ENCODE data around the gene SSR3. TPM values are rescaled to one million over a fixed set of nuclear protein-coding genes. Genes with fewer than 3 reads are reported as not detected.
A peak's percentile ranks its signal among the peaks of the same experiment; 100 is the strongest.

The SSR3 gene
- total and polyA plus RNA-seq, 9 of the 15 experiments (the other 6 are each of a cell fraction or from before 2014, with no cell fraction given), result 104 to 464 (median 307) TPM

DNA sequence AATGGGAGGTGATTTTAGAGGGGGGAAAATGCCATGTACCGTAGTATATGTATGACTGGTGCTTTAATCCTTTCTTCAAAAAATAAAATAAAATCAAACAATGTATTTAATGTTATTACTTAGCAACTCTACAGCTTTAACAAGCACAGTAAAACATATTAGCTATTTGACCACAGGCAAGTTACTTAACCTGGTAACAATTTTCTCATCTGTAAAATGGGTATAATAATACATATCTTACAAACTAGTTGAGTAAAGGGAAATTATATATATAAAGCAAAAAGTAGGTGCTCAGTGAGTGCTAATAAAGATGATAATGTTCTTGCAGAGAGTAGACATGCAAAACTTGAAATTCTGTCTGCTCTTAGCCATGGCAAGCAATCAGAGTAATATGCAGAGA is 27.9 kb downstream of the SSR3 start:
- ATAC-seq (no peak), DNase-seq (ENCODE audit: extremely low read depth in 1 of 4, low spot score in 3 of 4) (no peak), FAIRE-seq (no peak)
- in situ Hi-C loops (cut with MboI) (loop anchor here (25.0 kb wide), 1 partner anchor 610 kb away; no protein-coding TSS in a partner anchor), intact Hi-C loops (cut with micrococcal nuclease) (no loop called here)
- no peak overlapping the region for H2AFZ ChIP-seq (ENCODE audit: low read depth, low read length)
- 0% methylated on average over 1 of the region's 1 CpG for WGBS (ENCODE audit: insufficient coverage, low coverage, missing lambda C conversion rate)
- no peaks in the 10 kb centered on the region for H3K36me3 ChIP-seq (ENCODE audit: control insufficient read depth, insufficient read depth, low read length)
- ChIA-PET POLR2A (interaction anchor here (0.7 to 0.8 kb wide), 2 partner anchors 89 to 148 kb away, joined by 3 read pairs; no protein-coding TSS in a partner anchor), CTCF (ENCODE audit: low intra/inter-chr PET ratio) (no interaction called here)
- no peaks in the 10 kb centered on the region for H4K20me1 ChIP-seq (replicated peaks; ENCODE audit: control insufficient read depth, insufficient read depth, low read length)
- H3K4me3 ChIP-seq, result no peak overlapping the region
- H3K9ac ChIP-seq (ENCODE audit: insufficient read depth in 1 of 2, low read depth in 2 of 2, low read length in 2 of 2), result no peak overlapping the region
- no TSS peak for BruUV-seq (replicated peaks)
- no peaks in the 10 kb centered on the region for H3K9me1 ChIP-seq (ENCODE audit: control insufficient read depth, insufficient read depth, low read length)
- no peaks in the 10 kb centered on the region for H3K79me2 ChIP-seq (ENCODE audit: control insufficient read depth, insufficient read depth, low read length)
- no peaks in the 10 kb centered on the region for H3K9me3 ChIP-seq (replicated peaks; ENCODE audit: control insufficient read depth, insufficient read depth, low read depth, low read length)
- no peak overlapping the region for H3K27ac ChIP-seq (ENCODE audit: extremely low read depth, low read depth, low read length)
- no peaks in the 10 kb centered on the region; a peak in 1 of 5 replicates for H3K4me1 ChIP-seq (replicated peaks in 1 of 2; ENCODE audit: control insufficient read depth in 2 of 2, insufficient read depth in 2 of 2, low read length in 2 of 2)
- no peak overlapping the region for H3K4me2 ChIP-seq (ENCODE audit: insufficient read depth, low read length)
- H3K27me3 ChIP-seq (ENCODE audit: control insufficient read depth in 2 of 2, insufficient read depth in 2 of 2, low read length in 2 of 2), result no peaks in the 10 kb centered on the region
- TF ChIP-seq ADNP (tag; IDR thresholded peaks at IDR 0.05) (0 out of 2 replicates have a peak, but pooled peaks have one; percentile 33), BCOR (IDR thresholded peaks at IDR 0.05) (peak; percentile 52; the same call in 1 of the 2 replicates), OTX1 (CRISPR knock-in tag; IDR thresholded peaks at IDR 0.05) (no peak), HDAC6 (IDR thresholded peaks at IDR 0.05; ENCODE audit: low read depth, low read length) (no peak), ZFPM2 (CRISPR knock-in tag; IDR thresholded peaks at IDR 0.05) (no peak), TARDBP (IDR thresholded peaks at IDR 0.05) (no peak), ZNF184 (CRISPR knock-in tag; IDR thresholded peaks at IDR 0.05) (no peak), ZNF133 (CRISPR knock-in tag; IDR thresholded peaks at IDR 0.05) (no peak), SAFB2 (IDR thresholded peaks at IDR 0.05; ENCODE audit: borderline replicate concordance, low read depth, low read length, severe bottlenecking) (no peak), CTBP1 (IDR thresholded peaks at IDR 0.05; ENCODE audit: borderline replicate concordance) (no peak), SAP30 (IDR thresholded peaks at IDR 0.05; ENCODE audit: borderline replicate concordance, insufficient read depth, low read depth, low read length, poor library complexity, severe bottlenecking) (no peak), KAT8 (IDR thresholded peaks at IDR 0.05; ENCODE audit: low read depth) (no peak), ZNF551 (CRISPR knock-in tag; IDR thresholded peaks at IDR 0.05) (no peak), POLR3A (IDR thresholded peaks at IDR 0.05; ENCODE audit: borderline replicate concordance, extremely low read depth, insufficient read depth, insufficient read length) (no peak), RBM25 (IDR thresholded peaks at IDR 0.05; ENCODE audit: low read depth, low read length, severe bottlenecking) (peak; percentile 91), NR2C2 (CRISPR knock-in tag; IDR thresholded peaks at IDR 0.05) (no peak), NR2C2 (tag; IDR thresholded peaks at IDR 0.05) (no peak), MAFG (tag; conservative IDR thresholded peaks at IDR 0.05) (no peak)
- TF ChIP-seq, protein P1, sequence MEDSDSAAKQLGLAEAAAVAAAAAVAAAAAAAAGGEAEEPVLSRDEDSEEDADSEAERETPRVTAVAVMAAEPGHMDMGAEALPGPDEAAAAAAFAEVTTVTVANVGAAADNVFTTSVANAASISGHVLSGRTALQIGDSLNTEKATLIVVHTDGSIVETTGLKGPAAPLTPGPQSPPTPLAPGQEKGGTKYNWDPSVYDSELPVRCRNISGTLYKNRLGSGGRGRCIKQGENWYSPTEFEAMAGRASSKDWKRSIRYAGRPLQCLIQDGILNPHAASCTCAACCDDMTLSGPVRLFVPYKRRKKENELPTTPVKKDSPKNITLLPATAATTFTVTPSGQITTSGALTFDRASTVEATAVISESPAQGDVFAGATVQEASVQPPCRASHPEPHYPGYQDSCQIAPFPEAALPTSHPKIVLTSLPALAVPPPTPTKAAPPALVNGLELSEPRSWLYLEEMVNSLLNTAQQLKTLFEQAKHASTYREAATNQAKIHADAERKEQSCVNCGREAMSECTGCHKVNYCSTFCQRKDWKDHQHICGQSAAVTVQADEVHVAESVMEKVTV (CRISPR knock-in tag; IDR thresholded peaks at IDR 0.05), result no peak
- TF ChIP-seq, protein P2, sequence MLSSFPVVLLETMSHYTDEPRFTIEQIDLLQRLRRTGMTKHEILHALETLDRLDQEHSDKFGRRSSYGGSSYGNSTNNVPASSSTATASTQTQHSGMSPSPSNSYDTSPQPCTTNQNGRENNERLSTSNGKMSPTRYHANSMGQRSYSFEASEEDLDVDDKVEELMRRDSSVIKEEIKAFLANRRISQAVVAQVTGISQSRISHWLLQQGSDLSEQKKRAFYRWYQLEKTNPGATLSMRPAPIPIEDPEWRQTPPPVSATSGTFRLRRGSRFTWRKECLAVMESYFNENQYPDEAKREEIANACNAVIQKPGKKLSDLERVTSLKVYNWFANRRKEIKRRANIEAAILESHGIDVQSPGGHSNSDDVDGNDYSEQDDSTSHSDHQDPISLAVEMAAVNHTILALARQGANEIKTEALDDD (IDR thresholded peaks at IDR 0.05), result no peak
- TF ChIP-seq, protein P3, sequence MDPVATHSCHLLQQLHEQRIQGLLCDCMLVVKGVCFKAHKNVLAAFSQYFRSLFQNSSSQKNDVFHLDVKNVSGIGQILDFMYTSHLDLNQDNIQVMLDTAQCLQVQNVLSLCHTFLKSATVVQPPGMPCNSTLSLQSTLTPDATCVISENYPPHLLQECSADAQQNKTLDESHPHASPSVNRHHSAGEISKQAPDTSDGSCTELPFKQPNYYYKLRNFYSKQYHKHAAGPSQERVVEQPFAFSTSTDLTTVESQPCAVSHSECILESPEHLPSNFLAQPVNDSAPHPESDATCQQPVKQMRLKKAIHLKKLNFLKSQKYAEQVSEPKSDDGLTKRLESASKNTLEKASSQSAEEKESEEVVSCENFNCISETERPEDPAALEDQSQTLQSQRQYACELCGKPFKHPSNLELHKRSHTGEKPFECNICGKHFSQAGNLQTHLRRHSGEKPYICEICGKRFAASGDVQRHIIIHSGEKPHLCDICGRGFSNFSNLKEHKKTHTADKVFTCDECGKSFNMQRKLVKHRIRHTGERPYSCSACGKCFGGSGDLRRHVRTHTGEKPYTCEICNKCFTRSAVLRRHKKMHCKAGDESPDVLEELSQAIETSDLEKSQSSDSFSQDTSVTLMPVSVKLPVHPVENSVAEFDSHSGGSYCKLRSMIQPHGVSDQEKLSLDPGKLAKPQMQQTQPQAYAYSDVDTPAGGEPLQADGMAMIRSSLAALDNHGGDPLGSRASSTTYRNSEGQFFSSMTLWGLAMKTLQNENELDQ (CRISPR knock-in tag; IDR thresholded peaks at IDR 0.05; ENCODE audit: borderline replicate concordance), result no peak
